OCI-LY1 (cell line): ENCODE measurements around the gene HUNK.

ENCODE experiments used
- H2AFZ ChIP-seq: fragments of 200-600 bp; sonication (generic), shearing (Covaris generic); 2 replicates; pipeline ENCODE4 v1.6.0; 2014; ENCODE audit warnings: antibody characterized with exemption, mild to moderate bottlenecking, low read length
- H3F3A ChIP-seq: fragments of 200-600 bp; sonication (generic), shearing (Covaris generic); 2 replicates; pipeline ENCODE4 v1.6.0; 2014; ENCODE audit warnings: mild to moderate bottlenecking, antibody characterized with exemption, low read length, moderate library complexity; ENCODE audit not compliant: insufficient read depth
- H3K27ac ChIP-seq: fragments of 200-600 bp; sonication (generic); 2 replicates; pipeline ENCODE4 v1.5.1; 2014; ENCODE audit warnings: low read length, mixed run types, mild to moderate bottlenecking, low read depth; ENCODE audit not compliant: poor library complexity, severe bottlenecking
- H3K27me3 ChIP-seq: fragments of 200-600 bp; sonication (generic); 2 replicates; pipeline ENCODE4 v1.6.0; 2014; ENCODE audit warnings: antibody characterized with exemption, mild to moderate bottlenecking, low read length, moderate library complexity; ENCODE audit not compliant: insufficient read depth
- H3K36me3 ChIP-seq: fragments of 200-600 bp; sonication (generic); 2 replicates; pipeline ENCODE4 v1.6.1; 2014; ENCODE audit warnings: mild to moderate bottlenecking, antibody characterized with exemption, low read length, moderate library complexity, mixed read lengths; ENCODE audit not compliant: insufficient read depth
- H3K4me1 ChIP-seq: fragments of 200-600 bp; sonication (generic); 2 replicates; pipeline ENCODE4 v1.5.1; 2014; ENCODE audit warnings: mild to moderate bottlenecking, low read length, moderate library complexity; ENCODE audit not compliant: insufficient read depth, severe bottlenecking
- H3K4me2 ChIP-seq: fragments of 200-600 bp; sonication (generic), shearing (Covaris generic); 2 replicates; pipeline ENCODE4 v1.6.1; 2014; ENCODE audit warnings: low read length
- H3K4me3 ChIP-seq: fragments of 200-600 bp; sonication (generic); 2 replicates; pipeline ENCODE4 v1.5.1; 2014; ENCODE audit warnings: low read length, low read depth, mild to moderate bottlenecking, mixed read lengths; ENCODE audit not compliant: poor library complexity, severe bottlenecking
- H3K79me2 ChIP-seq: fragments of 200-600 bp; shearing (Covaris generic); 2 replicates; pipeline ENCODE4 v1.6.1; 2016; ENCODE audit warnings: mixed run types, low read length, mixed read lengths; ENCODE audit not compliant: insufficient read depth
- H3K9ac ChIP-seq: fragments of 200-600 bp; sonication (generic), shearing (Covaris generic); 2 replicates; pipeline ENCODE4 v1.6.1; 2014; ENCODE audit warnings: mild to moderate bottlenecking, low read length, mixed read lengths
- H3K9me2 ChIP-seq: fragments of 200-600 bp; sonication (generic), shearing (Covaris generic); 2 replicates; pipeline ENCODE4 v1.6.1; 2014; ENCODE audit warnings: low read depth, mild to moderate bottlenecking, low read length, mixed read lengths
- H3K9me3 ChIP-seq: fragments of 200-600 bp; shearing (Covaris generic); 2 replicates; pipeline ENCODE4 v1.6.1; 2014; ENCODE audit warnings: low read length, mixed read lengths
- H4K20me1 ChIP-seq: fragments of 200-600 bp; sonication (generic), shearing (Covaris generic); 2 replicates; pipeline ENCODE4 v1.6.0; 2016; ENCODE audit warnings: mild to moderate bottlenecking, low read length; ENCODE audit not compliant: insufficient read depth
- CTCF ChIP-seq: fragments of 200-600 bp; sonication (generic), shearing (Covaris generic); IDR thresholded peaks from 2 replicates; pipeline ENCODE4 v1.5.1; 2017; ENCODE audit warnings: mild to moderate bottlenecking, antibody characterized with exemption, low read length, moderate library complexity, mixed read lengths
- EZH2 ChIP-seq: fragments of 200-600 bp; sonication (generic), shearing (Covaris generic); IDR thresholded peaks from 2 replicates; pipeline ENCODE4 v1.8.0; 2017; ENCODE audit warnings: borderline replicate concordance, mixed run types, mild to moderate bottlenecking, antibody characterized with exemption, low read length, moderate library complexity, mixed read lengths

Gene HUNK

GRCh38 chr21:31877463-31877957 is 4.7 kb downstream of the HUNK start:
- TF ChIP-seq EZH2 (no peak), CTCF (no peak)
- Histone ChIP-seq H3K36me3 (no peaks in the 10 kb centered on the region), H3K27ac (no peak overlapping the region), H3K79me2 (no peaks in the 10 kb centered on the region), H3K9ac (no peak overlapping the region), H4K20me1 (no peaks in the 10 kb centered on the region), H3F3A (no peaks in the 10 kb centered on the region), H3K4me2 (no peak overlapping the region), H3K9me3 (no peaks in the 10 kb centered on the region), H2AFZ (no peak overlapping the region), H3K9me2 (no peaks in the 10 kb centered on the region), H3K4me3 (no peak overlapping the region), H3K4me1 (no peaks in the 10 kb centered on the region), H3K27me3 (no peaks in the 10 kb centered on the region)

GRCh38 chr21:31878831-31879230 is 6.0 kb downstream of the HUNK start:
- Histone ChIP-seq H4K20me1 (no peaks in the 10 kb centered on the region), H3K27me3 (no peaks in the 10 kb centered on the region), H3F3A (no peaks in the 10 kb centered on the region), H3K9me3 (no peaks in the 10 kb centered on the region), H3K4me3 (no peak overlapping the region), H3K36me3 (no peaks in the 10 kb centered on the region), H3K4me1 (no peaks in the 10 kb centered on the region), H3K79me2 (no peaks in the 10 kb centered on the region), H3K9ac (no peak overlapping the region), H3K27ac (no peak overlapping the region), H2AFZ (no peak overlapping the region), H3K4me2 (no peak overlapping the region), H3K9me2 (no peaks in the 10 kb centered on the region)
- no peak for TF ChIP-seq EZH2
- TF ChIP-seq CTCF: no peak

GRCh38 chr21:31879241-31879650 is 6.4 kb downstream of the HUNK start:
- Histone ChIP-seq H3F3A (no peaks in the 10 kb centered on the region), H2AFZ (no peak overlapping the region), H3K27me3 (no peaks in the 10 kb centered on the region)

More at GRCh38 chr21:31879241-31879650, 6.4 kb downstream of the HUNK start:
- no peaks in the 10 kb centered on the region for H3K4me1 ChIP-seq
- no peaks in the 10 kb centered on the region for H4K20me1 ChIP-seq
- no peak for TF ChIP-seq CTCF
- no peak for TF ChIP-seq EZH2
- H3K9ac ChIP-seq: no peak overlapping the region
- H3K4me2 ChIP-seq: no peak overlapping the region
- H3K4me3 ChIP-seq: no peak overlapping the region
- H3K79me2 ChIP-seq: no peaks in the 10 kb centered on the region
- H3K9me3 ChIP-seq: no peaks in the 10 kb centered on the region
- H3K36me3 ChIP-seq: no peaks in the 10 kb centered on the region
- no peaks in the 10 kb centered on the region for H3K9me2 ChIP-seq
- no peak overlapping the region for H3K27ac ChIP-seq
